ENCODE results near the gene SP2. TPM values are rescaled to one million over a fixed set of nuclear protein-coding genes. Genes with fewer than 3 reads are reported as not detected.

SP2 gene
- total and polyA plus RNA-seq, 2 of the 13 experiments (the other 11 are each of a cell fraction or from before 2014, with no cell fraction given): 1.4 to 4.8 TPM

DNA sequence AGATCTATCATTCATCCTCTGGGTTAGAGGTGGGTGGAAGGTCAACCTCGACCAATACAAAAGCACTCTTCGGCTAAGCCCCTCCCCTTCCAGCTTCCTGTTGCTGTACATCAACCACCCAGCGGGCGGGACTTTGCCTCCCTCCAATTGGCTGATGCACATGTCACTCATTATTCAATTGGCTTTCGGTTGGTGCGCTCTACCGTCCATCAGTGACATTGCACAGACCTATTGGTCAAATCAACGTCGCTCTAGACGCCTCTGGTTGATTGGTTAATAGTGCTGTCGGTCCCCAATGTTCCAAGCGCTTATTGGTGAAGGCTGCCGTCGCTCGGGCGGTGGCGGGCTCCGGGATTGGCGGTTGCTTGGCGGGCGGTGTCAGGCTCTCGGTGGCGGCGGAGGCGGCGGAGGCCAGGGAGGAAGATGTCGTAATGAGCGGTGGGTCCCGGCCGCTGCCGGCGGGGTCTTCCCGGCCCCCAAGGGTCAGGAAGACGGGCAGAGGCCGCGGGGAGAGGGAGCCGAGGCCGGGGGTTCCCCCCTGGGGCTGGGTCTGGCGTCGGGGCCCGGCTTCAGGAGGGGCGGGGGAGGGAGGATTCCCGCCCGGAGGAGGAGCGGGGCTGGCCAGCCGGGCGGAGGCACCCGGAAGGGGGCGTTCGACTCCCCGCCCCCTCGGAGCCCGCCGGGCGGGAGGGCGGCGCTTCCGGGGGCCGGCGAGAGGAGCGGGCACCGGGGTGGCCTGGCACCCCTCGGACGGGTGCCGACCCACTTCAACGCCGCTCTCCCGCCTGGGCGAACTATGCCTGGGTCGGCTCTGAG is at the start of gene SP2 (continued):
- TF ChIP-seq, protein P1, sequence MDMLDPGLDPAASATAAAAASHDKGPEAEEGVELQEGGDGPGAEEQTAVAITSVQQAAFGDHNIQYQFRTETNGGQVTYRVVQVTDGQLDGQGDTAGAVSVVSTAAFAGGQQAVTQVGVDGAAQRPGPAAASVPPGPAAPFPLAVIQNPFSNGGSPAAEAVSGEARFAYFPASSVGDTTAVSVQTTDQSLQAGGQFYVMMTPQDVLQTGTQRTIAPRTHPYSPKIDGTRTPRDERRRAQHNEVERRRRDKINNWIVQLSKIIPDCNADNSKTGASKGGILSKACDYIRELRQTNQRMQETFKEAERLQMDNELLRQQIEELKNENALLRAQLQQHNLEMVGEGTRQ (IDR thresholded peaks at IDR 0.05; ENCODE audit: low read depth, low read length): no peak
- TF ChIP-seq, protein P1 (CRISPR knock-in tag; IDR thresholded peaks at IDR 0.05; ENCODE audit: borderline replicate concordance): no peak
- TF ChIP-seq ZNF775 (CRISPR knock-in tag; IDR thresholded peaks at IDR 0.05; ENCODE audit: borderline replicate concordance) (no peak), GABPA (IDR thresholded peaks at IDR 0.05; ENCODE audit: low read depth, low read length) (peak; percentile 81), GABPA (CRISPR knock-in tag; IDR thresholded peaks at IDR 0.05; ENCODE audit: low read depth) (peak; percentile 96), ZNF224 (CRISPR knock-in tag; IDR thresholded peaks at IDR 0.05) (peak; percentile 78; the same call in 1 of the 2 replicates), ZNF430 (CRISPR knock-in tag; IDR thresholded peaks at IDR 0.05) (peak; percentile 74; the same call in 1 of the 2 replicates), ZFP82 (CRISPR knock-in tag; IDR thresholded peaks at IDR 0.05; ENCODE audit: borderline replicate concordance) (no peak), CREB1 (IDR thresholded peaks at IDR 0.05) (peak; percentile 98), CREB1 (CRISPR knock-in tag; IDR thresholded peaks at IDR 0.05) (peak; percentile 99)
- TF ChIP-seq, protein P2, sequence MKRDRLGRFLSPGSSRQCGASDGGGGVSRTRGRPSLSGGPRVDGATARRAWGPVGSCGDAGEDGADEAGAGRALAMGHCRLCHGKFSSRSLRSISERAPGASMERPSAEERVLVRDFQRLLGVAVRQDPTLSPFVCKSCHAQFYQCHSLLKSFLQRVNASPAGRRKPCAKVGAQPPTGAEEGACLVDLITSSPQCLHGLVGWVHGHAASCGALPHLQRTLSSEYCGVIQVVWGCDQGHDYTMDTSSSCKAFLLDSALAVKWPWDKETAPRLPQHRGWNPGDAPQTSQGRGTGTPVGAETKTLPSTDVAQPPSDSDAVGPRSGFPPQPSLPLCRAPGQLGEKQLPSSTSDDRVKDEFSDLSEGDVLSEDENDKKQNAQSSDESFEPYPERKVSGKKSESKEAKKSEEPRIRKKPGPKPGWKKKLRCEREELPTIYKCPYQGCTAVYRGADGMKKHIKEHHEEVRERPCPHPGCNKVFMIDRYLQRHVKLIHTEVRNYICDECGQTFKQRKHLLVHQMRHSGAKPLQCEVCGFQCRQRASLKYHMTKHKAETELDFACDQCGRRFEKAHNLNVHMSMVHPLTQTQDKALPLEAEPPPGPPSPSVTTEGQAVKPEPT (CRISPR knock-in tag; IDR thresholded peaks at IDR 0.05; ENCODE audit: low read depth): no peak
- TF ChIP-seq, protein P3, sequence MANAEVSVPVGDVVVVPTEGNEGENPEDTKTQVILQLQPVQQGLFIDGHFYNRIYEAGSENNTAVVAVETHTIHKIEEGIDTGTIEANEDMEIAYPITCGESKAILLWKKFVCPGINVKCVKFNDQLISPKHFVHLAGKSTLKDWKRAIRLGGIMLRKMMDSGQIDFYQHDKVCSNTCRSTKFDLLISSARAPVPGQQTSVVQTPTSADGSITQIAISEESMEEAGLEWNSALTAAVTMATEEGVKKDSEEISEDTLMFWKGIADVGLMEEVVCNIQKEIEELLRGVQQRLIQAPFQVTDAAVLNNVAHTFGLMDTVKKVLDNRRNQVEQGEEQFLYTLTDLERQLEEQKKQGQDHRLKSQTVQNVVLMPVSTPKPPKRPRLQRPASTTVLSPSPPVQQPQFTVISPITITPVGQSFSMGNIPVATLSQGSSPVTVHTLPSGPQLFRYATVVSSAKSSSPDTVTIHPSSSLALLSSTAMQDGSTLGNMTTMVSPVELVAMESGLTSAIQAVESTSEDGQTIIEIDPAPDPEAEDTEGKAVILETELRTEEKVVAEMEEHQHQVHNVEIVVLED (CRISPR knock-in tag; IDR thresholded peaks at IDR 0.05; ENCODE audit: borderline replicate concordance): peak; percentile 63; the same call in 1 of the 2 replicates
- TF ChIP-seq, protein P4, sequence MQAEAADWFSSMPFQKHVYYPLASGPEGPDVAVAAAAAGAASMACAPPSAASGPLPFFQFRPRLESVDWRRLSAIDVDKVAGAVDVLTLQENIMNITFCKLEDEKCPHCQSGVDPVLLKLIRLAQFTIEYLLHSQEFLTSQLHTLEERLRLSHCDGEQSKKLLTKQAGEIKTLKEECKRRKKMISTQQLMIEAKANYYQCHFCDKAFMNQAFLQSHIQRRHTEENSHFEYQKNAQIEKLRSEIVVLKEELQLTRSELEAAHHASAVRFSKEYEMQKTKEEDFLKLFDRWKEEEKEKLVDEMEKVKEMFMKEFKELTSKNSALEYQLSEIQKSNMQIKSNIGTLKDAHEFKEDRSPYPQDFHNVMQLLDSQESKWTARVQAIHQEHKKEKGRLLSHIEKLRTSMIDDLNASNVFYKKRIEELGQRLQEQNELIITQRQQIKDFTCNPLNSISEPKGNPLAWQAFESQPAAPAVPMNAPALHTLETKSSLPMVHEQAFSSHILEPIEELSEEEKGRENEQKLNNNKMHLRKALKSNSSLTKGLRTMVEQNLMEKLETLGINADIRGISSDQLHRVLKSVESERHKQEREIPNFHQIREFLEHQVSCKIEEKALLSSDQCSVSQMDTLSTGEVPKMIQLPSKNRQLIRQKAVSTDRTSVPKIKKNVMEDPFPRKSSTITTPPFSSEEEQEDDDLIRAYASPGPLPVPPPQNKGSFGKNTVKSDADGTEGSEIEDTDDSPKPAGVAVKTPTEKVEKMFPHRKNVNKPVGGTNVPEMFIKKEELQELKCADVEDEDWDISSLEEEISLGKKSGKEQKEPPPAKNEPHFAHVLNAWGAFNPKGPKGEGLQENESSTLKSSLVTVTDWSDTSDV (CRISPR knock-in tag; IDR thresholded peaks at IDR 0.05): peak; percentile 70; the same call in 1 of the 2 replicates
- TF ChIP-seq, protein P5, sequence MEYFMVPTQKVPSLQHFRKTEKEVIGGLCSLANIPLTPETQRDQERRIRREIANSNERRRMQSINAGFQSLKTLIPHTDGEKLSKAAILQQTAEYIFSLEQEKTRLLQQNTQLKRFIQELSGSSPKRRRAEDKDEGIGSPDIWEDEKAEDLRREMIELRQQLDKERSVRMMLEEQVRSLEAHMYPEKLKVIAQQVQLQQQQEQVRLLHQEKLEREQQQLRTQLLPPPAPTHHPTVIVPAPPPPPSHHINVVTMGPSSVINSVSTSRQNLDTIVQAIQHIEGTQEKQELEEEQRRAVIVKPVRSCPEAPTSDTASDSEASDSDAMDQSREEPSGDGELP (IDR thresholded peaks at IDR 0.05; ENCODE audit: borderline replicate concordance, low read depth): 0 out of 2 replicates have a peak, but pooled peaks have one; percentile 10

Measured in HepG2 (cell line).